NOMO-1 treated with dmso at 0.1 percent for 144 hours (cell line): Measurements from ENCODE around the gene AP3B1.
"Not testable (repeated sequence)": the region's sequence is repeated elsewhere in the genome, so short reads cannot be mapped to it uniquely, and the experiment has no call there.

ENCODE experiments used
- DNase-seq: peaks from one replicate; lab custom pipeline; 2025; ENCODE audit not compliant: unreplicated experiment; lab: John Stamatoyannopoulos, UW

AP3B1 gene

DNA sequence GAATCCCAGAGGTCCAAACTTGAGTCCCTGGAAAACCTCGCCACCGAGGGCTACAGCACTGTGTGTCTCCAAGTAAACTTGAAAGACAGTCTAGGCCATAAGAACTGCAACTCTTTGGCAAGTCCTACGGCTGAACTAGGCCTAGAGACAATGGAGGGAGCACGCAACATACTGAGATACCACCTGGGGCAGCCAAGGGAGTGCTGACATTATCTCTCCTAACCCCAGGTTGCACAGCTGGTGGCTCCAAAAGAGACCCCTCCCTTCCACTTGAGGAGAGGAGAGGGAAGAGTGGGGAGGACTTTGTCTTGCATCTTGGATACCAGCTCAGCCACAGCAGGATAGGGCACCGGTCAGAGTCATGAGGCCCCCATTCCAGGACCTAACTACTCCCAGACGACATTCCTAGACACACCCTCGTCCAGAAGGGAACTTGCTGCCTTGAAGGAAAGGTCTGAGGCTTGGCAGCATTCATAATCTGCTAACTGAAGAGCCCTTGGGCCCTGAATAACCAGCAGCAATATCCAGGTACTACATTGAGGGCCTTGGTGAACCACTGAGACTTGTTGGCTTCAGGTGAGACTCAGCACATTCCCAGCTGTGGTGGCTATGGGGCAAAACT is 42.7 kb downstream of the AP3B1 start:
- no peak for DNase-seq

DNA sequence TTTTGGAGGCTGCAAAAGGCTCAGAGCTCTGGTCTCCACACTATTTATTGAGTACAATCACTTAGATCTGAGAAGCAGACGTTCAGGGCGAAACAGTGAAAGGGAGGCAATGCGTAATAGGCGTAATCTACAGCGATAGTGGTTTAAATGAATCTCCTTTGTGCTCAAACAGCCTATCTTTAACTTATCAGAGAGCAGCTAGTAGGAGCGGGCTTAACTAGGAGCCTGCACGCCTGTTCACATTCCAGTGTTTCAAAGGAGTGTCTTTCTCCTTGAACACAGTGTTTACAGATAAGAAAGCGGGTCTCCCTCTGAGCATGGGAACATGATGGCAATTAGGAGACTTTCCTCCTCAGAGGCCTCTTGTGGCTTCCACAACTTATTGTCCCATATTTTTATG is 49.4 kb downstream of the AP3B1 start:
- no peak for DNase-seq

DNA sequence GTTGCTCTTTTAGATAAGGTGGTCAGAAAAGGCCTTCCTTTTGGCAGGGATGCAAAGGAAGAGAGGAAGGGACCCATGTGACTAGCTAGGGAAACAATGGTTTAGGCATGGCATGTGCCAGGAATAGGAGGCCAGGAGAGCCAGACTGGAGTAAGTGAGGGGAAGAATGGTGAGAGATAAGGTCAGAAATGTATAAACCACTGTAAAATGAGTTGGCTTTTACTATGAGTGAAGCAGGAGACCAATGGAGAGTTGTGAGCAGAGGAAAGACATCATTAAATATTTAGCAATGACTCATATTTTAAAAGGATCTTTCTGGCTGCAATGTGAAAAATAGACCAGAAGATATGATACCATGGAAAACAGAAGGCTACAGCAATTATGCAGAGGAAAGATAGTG is 50.9 kb downstream of the AP3B1 start:
- no peak for DNase-seq

DNA sequence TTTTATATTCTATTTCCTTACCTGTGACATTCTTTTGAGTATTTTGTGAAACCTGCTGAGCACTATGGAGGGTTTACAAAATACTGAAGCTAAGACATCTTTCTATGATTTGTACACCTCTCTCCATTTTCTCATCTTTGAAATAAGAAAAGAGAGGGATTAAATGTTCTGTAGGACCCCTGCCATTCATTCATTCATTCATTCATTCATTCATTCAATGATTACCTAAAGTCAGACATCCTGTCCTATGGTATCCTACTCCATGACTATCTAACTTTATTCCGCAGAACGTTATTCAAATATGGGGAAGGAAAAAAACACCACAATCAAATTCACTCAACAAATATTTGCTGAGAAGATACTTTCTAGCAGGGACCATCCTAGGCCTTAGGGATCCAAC is 51.4 kb downstream of the AP3B1 start:
- DNase-seq: no peak

DNA sequence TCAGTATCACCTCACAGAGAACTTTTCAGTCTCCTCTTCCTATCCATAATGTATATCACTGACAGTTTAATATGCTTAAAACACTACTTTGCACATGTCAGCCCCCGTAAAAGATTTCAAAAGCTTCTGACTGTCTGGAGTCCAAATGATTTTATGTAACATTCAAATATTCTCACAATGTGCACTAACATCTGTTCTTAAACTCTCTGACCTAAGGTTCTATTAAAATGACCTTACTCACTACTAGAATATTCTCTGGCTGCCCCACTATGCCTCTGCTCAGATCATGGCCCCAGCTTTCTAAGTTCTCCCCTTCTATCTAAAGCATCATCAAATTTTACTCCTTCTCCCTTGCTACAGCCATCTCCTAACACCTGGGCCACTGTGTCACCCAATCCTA is 52.5 kb downstream of the AP3B1 start:
- DNase-seq: no peak

DNA sequence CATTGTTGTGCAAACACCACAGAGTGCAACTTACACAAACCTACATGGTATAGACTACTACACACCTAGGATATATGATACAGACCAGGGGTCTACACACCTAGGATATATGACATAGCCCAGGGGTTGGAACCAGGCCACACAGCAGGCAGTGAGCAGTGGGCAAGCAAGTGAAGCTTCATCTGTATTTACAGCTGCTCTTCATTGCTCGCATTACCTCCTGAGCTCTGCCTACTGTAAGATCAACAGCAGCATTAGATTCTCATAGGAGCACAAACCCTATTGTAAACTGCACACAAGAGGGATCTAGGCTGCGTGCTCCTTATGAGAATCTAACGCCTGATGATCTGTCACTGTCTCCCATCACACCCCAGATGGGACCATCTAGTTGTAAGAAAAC is 56.6 kb downstream of the AP3B1 start:
- no peak for DNase-seq

DNA sequence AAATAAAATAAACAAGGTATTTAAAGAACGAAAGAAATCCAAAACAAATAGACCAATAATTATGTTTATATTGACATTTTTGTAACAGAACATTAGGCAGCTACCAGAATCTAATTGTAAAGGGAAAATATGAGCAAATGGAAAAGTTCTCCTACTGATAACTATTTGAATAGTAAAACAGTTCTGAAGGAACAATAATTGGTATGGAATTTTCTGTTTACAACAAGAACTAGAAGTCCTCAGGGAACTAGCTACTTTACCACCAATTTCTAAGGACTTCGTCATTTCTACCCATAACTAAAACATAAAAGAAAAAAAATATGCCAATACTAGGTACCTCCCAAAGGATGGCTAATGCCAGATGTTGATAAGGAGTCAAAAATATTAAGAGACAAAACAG is 58.5 kb downstream of the AP3B1 start:
- no peak for DNase-seq

DNA sequence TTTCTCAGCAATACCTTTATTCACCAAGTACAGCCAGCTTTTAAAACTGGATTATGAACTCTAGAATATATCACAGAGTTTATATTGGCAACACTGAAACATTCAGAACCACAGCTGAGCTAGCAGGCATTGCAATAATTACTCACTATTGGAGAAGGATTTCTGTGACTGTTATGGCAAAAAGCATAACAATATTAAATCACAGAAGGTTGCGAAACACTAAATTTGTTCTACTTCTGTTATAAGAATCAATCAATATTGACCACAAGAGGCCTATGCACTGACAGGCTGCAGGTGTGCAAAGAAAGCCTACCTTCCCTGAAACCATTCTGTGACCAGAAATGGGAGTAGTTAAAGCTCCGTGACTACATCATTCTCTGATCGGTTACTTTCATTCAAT is 59.2 kb downstream of the AP3B1 start:
- no peak for DNase-seq

DNA sequence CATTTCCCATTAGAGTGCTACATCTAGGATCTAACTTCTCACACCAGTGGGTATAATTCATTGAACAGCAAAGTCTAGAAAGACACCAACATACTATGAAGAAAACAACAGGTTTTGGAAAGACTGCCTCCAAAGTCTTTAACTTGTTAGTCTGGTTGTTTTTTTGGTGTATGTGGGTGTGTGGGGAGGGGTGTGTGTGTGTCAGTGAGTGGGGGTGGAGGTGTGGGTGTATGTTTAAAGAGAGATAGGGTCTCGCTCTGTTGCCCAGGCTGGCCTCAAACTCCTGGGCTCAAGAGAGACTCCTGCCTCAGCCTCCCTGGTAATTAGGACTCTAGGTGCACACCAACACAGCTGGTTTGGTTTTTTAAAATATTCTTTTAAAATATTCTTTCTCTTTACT is 59.7 kb downstream of the AP3B1 start:
- no peak for DNase-seq

DNA sequence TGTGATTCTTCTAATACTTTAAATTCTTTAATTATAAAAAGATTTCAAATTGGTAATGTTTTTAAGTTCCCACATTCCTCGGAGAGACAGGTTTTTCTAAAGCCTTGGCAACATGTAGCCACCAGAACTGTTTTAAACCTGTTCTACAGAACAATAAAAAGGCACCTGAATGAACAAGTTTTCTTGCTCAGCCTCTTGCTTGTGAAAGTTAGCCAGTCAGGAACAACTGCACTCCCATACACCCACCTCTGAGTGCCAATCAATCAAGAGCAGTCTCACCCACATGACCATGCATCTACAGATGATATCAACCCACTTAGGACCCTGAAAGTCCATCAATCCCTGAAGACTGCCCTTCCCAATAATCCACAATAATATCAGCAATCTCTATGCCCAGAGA is 62.3 kb downstream of the AP3B1 start:
- DNase-seq: no peak

DNA sequence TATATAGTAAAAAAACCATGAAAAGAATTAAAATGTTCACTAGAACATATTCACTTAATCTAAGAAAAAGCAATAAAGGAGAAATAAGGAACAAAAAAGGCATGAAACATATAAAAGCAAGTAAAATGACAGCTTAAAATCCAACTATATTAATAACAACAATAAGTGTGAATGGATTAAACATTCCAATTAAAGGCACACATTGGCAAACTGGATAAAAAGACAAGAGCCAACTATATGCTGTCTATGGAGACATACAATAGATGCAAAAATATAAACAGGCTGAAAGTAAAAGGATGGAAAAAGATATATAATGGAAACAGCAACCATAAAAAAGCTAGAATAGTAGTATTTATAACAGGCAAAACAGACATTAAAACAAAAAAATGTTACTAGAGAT is 70.1 kb downstream of the AP3B1 start:
- no peak for DNase-seq

DNA sequence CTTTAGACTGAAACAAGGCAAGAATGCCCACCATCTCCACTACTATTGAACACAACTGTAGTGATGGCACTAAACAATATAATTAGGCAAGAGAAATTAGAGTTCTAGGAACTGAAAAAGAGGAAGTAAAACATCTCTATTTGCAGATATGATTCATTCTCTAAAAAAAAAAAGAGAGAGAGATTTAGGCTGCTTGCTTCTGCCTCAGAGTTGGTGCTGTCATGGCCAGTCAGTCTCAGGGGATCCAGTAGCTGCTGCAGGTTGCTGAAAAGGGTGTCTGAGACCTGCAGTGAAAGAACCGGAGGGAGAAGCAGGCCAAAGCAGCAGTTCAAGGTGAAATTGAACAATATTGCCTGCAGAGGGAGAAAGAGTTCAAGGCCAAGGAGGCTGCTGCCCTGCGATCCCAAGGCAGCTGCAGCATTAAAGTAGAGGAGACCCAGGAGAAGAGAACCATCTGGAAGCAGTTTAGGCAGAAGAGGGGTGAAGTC is 72.5 kb downstream of the AP3B1 start:
- peak; percentile 90 for DNase-seq

DNA sequence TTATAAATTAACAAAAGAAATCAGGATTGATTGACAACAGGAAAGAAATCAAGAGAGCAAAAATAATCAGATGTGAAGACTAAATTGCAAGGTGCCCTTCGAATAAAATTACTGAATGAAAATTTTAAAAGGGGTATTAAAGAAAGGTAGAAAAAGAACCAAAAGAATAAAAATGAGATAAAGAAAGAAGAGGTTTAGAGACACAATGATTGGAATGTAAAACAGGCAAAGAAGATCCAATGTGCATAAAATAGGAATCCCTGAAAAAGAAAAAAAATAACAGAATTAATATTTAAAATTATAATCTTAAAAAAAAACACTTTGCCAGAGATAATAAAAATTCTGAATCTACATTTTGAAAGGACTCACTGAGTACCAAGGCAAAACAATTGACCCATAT is 73.0 kb downstream of the AP3B1 start:
- no peak for DNase-seq

DNA sequence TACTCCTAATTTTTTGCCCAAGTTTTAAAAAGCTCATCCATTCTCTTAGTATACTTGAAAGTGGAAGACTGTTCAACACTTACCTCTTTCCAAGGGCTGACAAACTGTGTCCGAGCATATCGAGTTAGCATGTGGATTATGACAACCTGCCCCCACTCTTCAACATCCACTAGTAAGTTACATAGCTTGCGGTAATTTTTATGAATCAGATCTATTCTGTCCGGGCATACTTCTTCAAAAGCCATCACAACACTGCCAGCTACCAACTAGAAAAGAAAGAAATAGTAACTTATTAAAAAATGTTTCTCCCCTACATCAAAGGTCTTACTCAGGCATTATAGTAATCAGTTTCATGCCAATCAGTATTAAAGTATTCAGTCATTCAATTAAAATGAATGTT is 78.5 kb downstream of the AP3B1 start:
- no peak for DNase-seq

DNA sequence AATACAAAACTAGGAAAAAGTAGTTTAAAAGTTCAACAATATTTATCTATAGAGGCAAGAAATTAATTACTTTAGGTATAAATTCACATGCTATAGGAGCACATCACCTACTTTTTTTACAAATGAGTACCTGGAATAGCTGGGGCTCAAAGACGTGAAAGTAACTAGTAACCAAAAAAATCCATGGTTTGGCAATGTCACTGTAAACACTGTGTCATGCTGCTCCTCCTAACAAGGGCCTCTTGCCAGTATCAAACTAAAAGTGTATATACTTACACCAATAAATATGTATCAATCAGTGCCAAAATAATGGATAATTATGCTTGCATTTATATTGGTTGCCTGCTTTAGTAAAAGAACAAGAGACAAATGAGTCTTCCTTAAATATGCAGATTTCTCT is 78.9 kb downstream of the AP3B1 start:
- DNase-seq: no peak

DNA sequence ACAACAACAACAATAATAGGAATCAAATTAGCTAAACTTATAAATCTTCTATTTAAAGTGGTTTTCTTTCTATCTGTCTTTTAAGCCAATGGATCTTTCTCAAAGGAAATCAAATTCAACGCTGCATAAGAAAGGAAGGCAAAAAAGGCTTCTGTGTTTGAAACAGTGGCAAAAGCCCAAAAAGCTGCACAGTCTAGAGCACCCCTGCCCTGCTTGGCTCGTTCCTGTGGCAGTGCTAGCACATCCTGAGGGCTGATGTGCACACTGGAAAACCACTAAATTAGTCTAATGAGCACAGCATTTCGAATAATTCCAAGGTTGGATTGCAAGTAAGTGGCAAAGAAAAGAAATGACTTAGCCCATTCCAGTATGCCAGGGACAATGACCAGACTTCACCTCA is 80.7 kb downstream of the AP3B1 start:
- DNase-seq: no peak

DNA sequence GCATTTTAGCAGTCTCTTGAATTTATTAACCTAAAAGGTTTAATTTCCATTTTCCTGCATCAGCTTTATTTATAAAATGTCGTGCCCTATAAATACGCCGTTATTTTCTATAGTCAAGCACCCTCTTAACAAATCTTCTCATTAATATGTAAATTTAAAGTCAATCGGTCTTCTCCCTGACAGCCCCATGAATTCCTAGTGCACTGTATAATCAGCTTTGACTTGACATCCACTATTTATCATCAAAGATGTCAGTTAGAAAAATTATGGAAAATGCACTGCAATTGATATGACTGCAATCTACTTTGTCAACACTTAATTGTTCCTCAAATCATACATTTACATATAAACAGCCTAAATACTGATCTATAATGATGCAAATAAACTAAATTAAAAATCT is 83.4 kb downstream of the AP3B1 start:
- DNase-seq: no peak

DNA sequence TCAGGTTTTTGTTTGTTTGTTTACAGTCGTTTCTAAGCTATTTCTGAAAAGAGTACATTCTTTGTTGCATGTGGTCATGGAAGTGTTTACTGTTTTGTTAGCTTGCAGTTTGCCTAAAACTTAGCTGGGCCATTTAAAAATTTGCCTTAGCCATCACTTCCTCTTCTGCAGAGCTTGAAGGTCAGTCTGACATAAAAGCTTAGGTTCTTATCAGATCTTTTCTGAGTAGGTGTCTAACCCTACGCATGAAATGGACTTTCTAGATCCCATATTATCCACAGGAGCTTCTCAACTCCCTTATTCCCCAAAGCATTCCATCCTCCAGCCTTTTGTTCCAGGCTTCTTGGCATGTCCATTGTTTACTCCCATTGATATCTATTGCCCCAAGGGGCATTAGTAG is 90.3 kb downstream of the AP3B1 start:
- DNase-seq: no peak

DNA sequence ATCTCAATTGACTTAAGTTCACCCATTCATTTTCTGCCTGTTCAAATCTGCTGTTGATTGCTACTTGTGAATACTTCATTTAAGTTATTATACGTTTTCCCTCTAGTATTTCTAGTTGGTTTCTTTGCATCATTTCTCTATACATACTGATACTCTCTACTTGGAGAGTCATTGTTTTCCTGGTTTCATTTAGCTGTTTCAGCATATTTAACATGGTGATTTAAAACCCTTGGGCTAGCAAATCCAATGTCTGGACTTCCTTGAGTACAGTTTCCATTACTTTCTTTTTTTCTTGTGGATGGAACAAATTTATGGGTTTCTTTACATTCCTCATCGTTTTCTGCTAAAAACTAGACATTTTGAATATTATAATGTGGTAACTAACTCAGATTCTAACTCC is 90.7 kb downstream of the AP3B1 start:
- DNase-seq: no peak

DNA sequence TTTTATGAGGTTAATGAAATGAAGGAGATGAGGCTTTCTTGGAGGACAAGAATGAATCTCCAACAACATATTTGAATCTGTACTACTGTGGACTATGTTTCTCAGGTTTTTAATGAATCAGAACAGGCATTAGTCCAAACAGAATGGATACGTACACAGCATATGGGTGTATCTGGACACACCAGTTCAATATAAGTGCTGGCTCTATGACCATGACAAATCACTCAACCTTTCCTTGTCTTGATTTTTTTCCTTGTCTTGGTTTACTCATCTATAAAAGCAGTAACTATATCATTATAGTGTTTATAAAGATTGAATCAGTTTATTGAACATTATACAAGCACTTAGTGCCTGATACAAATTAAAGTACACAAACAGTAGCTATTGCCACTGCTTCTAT is 104.1 kb downstream of the AP3B1 start:
- DNase-seq: no peak

DNA sequence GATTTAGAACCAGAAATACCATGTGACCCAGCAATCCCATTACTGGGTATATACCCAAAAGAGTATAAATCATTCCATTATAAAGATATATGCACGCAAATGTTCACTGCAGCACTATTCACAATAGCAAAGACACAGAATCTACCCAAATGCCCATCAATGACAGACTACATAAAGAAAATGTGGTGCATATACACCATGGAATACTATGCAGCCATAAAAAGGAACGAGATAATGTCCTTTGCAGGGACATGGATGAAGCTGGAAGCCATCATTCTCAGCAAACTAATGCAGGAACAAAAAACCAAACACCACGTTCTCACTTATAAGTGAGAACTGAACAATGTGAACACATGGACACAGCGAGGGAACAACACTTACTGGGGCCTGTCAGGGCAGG is 105.8 kb downstream of the AP3B1 start:
- DNase-seq: not testable (repeated sequence)

DNA sequence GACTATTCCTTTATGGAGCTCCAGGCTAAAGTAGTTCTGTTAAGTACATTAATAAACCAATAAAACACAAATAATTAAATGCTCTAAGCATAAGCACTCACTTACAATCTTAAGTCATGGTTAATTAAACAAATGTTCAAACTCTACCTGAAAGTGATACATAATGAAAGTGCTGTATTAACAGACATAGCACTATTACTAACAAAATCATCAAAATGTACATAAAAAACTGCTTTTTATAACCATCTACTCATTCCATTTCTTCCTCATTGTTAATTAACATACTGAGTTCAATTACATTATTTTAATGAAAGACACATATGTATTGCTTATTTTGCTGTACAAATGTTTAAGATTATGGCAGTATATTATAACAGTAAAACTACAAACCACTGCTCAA is 107.3 kb downstream of the AP3B1 start:
- DNase-seq: no peak

DNA sequence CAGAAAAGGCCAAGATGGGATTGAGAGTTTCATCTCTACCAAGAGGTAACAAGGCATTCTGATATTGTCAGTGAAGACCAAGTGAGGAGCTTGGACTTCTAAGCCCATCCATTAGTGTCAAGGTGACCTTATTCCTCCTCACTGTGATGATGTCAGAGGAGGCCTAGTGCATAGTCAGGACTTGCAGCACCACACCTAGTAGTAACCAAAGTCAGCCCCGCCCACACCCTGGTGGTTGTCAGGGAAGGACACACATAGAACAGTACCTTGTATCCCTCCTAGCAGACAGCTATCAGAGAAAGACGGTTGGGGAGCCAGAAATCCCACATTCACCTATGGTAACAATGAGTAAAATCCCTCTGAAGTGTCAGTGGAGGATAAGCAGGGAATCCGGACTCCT is 111.7 kb downstream of the AP3B1 start:
- no peak for DNase-seq

DNA sequence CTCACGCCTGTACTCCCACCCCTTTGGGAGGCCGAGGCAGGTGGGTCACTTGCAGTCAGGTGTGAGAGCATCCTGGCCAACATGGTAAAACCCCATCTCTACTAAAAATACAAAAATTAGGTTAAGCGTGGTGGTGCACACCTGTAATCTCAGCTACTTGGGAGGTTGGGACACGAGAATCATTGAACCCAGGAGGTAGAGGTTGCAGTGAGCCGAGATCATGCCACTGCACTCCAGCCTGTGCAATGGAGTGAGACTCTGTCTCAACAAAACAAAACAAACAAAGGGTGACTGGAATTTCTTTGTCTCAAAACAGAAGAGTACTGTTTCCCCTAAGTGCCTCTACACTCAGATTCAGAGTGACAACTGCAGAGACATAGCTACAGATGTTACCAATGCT is 116.1 kb downstream of the AP3B1 start:
- DNase-seq: no peak
